ENCODE data around the gene NCOR1. TPM values are rescaled to one million over a fixed set of nuclear protein-coding genes. Genes with fewer than 3 reads are reported as not detected.
A peak's percentile ranks its signal among the peaks of the same experiment; 100 is the strongest.

The NCOR1 gene
- polyA plus RNA-seq, 3 donors = 23.2 to 47.0 (median 37.9) TPM

DNA sequence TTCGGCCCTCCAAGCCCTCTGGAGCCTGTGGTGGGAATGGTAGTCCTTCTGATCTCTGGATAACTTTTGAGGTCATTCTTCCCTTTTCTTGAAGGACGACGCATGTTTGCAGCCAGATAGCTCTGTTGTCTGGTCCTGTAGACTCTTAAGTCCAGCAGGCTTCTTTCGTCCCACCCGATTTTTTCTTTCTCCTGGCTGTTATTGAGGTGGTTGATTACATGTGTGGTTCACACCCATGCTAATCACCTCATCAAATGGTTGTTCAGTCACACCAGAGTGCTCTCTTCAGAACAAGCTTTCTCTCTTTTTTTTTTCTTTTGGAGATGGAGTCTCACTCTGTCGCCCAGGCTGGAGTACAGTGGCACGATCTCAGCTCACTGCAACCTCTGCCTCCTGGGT is 32.3 kb upstream of the NCOR1 start:
- Histone ChIP-seq H3K27me3 (ENCODE audit: control insufficient read depth in 2 of 2, insufficient read depth in 2 of 2, low read length in 2 of 2) (no peaks in the 10 kb centered on the region), H3K27ac (ENCODE audit: low read depth in 1 of 2, low read length in 2 of 2) (no peak overlapping the region), H3K9ac (ENCODE audit: insufficient read depth, low read length, poor library complexity, severe bottlenecking) (no peak overlapping the region), H3K4me2 (replicated peaks; ENCODE audit: extremely low read depth, low read length, poor library complexity, severe bottlenecking) (no peak overlapping the region), H3K4me3 (replicated peaks in 1 of 3; ENCODE audit: low read depth in 2 of 3, low read length in 3 of 3) (no peak overlapping the region), H2AFZ (ENCODE audit: insufficient read depth, low read depth, low read length, poor library complexity, severe bottlenecking) (no peak overlapping the region), H3K9me3 (replicated peaks in 1 of 2; ENCODE audit: control insufficient read depth in 1 of 2, insufficient read depth in 1 of 2, low read length in 2 of 2) (no peaks in the 10 kb centered on the region), H3K79me2 (ENCODE audit: insufficient read depth, low read length) (no peaks in the 10 kb centered on the region), H3K4me1 (ENCODE audit: control insufficient read depth in 1 of 2, insufficient read depth in 2 of 2, low read length in 2 of 2) (peaks cover 0 to 5% of the 10 kb centered on the region in 2 donors), H4K20me1 (ENCODE audit: insufficient read depth, low read length) (no peaks in the 10 kb centered on the region), H3K36me3 (replicated peaks in 1 of 2; ENCODE audit: control insufficient read depth in 1 of 2, insufficient read depth in 2 of 2, low read length in 2 of 2) (no peaks in the 10 kb centered on the region)
- Mint-ChIP-seq H3K4me3 (no peak overlapping the region), H3K4me1 (peaks cover 11% of the 10 kb centered on the region), H3K27ac (peak overlapping the region in 1 of 7 donors; percentile 40), H3K27me3 (ENCODE audit: low read depth in 3 of 3) (peaks cover 0 to 1% (median 0%) of the 10 kb centered on the region in 3 donors), H3K9me3 (no peaks in the 10 kb centered on the region), H3K36me3 (peaks cover 3 to 10% of the 10 kb centered on the region in 2 donors)
- TF ChIP-seq, protein P1, sequence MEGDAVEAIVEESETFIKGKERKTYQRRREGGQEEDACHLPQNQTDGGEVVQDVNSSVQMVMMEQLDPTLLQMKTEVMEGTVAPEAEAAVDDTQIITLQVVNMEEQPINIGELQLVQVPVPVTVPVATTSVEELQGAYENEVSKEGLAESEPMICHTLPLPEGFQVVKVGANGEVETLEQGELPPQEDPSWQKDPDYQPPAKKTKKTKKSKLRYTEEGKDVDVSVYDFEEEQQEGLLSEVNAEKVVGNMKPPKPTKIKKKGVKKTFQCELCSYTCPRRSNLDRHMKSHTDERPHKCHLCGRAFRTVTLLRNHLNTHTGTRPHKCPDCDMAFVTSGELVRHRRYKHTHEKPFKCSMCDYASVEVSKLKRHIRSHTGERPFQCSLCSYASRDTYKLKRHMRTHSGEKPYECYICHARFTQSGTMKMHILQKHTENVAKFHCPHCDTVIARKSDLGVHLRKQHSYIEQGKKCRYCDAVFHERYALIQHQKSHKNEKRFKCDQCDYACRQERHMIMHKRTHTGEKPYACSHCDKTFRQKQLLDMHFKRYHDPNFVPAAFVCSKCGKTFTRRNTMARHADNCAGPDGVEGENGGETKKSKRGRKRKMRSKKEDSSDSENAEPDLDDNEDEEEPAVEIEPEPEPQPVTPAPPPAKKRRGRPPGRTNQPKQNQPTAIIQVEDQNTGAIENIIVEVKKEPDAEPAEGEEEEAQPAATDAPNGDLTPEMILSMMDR (IDR thresholded peaks at IDR 0.05) = no peak
- intact Hi-C loops (cut with micrococcal nuclease) = no loop called here
- DNase-seq = no peak
- WGBS (ENCODE audit: insufficient coverage) = 100% methylated on average over 1 of the region's 7 CpGs

DNA sequence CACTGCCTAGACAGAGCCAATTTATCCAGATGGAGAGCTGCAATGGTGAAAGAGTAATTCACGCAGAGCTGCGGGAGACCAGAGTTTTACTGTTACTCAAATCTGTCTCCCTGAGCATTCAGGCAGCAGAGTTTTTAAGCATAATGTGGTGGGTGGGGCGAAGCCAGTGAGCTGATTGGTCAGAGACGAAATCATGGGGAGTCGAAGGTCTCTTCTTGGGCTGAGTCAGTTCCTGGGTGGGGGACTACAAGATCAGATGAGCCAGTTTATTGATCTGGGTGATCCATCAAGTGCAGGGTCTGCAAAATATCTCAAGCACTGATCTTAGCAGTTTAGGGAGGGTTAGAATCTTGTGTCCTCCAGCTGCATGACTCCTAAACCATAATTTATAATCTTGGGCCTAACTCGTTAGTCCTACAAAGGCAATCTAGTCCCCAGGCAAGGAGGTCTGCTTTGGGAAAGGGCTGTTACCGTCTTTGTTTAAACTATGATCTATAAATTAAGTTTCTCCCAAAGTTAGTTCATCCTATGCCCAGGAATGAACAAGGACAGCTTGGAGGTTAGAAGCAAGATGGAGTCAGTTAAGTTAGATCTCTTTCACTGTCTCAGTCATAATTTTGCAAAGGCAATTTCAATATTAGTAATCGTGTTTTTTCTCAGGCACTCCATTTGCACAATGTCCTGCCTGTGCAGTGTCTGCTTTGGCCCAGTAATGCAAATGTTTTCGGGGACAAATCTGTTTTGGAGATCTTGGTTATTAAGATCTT is 28.6 kb upstream of the NCOR1 start:
- peak overlapping the region; percentile 25 for H3K9ac ChIP-seq (ENCODE audit: insufficient read depth, low read length, poor library complexity, severe bottlenecking)
- H3K4me2 ChIP-seq (replicated peaks; ENCODE audit: extremely low read depth, low read length, poor library complexity, severe bottlenecking) = no peak overlapping the region
- Mint-ChIP-seq H3K27ac (no peak overlapping the region), H3K4me1 (peaks cover 11% of the 10 kb centered on the region), H3K9me3 (no peaks in the 10 kb centered on the region), H3K27me3 (ENCODE audit: low read depth in 3 of 3) (no peaks in the 10 kb centered on the region), H3K36me3 (peaks cover 3 to 6% of the 10 kb centered on the region in 2 donors), H3K4me3 (no peak overlapping the region)
- DNase-seq = no peak
- no peaks in the 10 kb centered on the region for H3K36me3 ChIP-seq (replicated peaks in 1 of 2; ENCODE audit: control insufficient read depth in 1 of 2, insufficient read depth in 2 of 2, low read length in 2 of 2)
- TF ChIP-seq, protein P1 (IDR thresholded peaks at IDR 0.05) = no peak
- H4K20me1 ChIP-seq (ENCODE audit: insufficient read depth, low read length) = no peaks in the 10 kb centered on the region
- no peaks in the 10 kb centered on the region for H3K9me3 ChIP-seq (replicated peaks in 1 of 2; ENCODE audit: control insufficient read depth in 1 of 2, insufficient read depth in 1 of 2, low read length in 2 of 2)
- WGBS (ENCODE audit: insufficient coverage) = 94% methylated on average over 7 of the region's 9 CpGs
- intact Hi-C loops (cut with micrococcal nuclease) = no loop called here
- peaks cover 0 to 5% of the 10 kb centered on the region in 2 donors for H3K4me1 ChIP-seq (ENCODE audit: control insufficient read depth in 1 of 2, insufficient read depth in 2 of 2, low read length in 2 of 2)
- no peaks in the 10 kb centered on the region for H3K79me2 ChIP-seq (ENCODE audit: insufficient read depth, low read length)
- no peaks in the 10 kb centered on the region for H3K27me3 ChIP-seq (ENCODE audit: control insufficient read depth in 2 of 2, insufficient read depth in 2 of 2, low read length in 2 of 2)
- no peak overlapping the region for H3K27ac ChIP-seq (ENCODE audit: low read depth in 1 of 2, low read length in 2 of 2)
- no peak overlapping the region for H2AFZ ChIP-seq (ENCODE audit: insufficient read depth, low read depth, low read length, poor library complexity, severe bottlenecking)
- H3K4me3 ChIP-seq (replicated peaks in 1 of 3; ENCODE audit: low read depth in 2 of 3, low read length in 3 of 3) = no peak overlapping the region

Measured in CD14-positive monocyte (primary cell).